ENCODE measurements around the gene TRIM5.
"Not testable (repeated sequence)": the region's sequence is repeated elsewhere in the genome, so short reads cannot be mapped to it uniquely, and the experiment has no call there.

The TRIM5 gene

DNA sequence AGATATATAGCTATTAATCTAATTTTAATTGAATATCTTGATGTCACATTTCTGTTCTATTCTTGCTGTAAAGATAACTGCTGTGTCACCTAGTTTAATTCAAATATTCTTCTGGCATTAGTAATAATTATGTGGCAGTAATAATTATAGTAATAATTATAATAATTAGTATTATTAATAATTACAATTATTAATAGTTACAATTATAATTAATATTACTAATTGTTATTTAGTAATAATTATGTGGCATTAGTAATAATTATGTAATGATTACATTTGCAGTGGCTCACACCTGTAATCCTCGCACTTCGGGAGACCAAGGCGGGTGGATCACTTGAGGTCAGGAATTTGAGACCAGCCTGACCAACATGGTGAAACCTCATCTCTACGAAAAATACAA is 1.6 kb upstream of the TRIM5 start:
- no peak for DNase-seq

DNA sequence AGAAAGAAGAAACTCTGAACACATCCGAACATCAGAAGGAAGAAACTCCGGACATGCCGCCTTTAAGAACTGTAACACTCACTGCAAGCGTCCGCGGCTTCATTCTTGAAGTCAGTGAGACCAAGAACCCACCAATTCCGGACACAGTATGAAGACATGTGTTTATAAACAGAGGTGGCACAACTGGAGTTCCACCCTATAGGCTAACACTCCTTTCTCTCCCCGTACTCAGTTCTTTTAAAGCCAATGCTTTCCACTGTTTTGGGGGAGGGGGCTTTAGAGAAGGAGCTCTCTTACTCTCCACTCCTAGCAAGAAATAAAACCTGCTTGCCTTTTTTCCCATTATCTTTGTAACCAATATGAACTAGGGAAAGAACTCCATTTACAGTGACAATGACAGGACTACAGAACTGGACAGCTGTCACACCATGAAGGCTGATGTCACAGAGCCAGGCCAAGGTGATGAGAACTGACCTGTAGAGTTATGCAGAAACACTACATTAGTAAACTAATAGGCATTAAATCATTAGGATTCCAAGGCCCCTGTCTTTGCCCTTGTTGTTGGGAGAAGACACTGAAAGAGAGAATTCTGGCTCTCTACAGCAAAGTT is 733 bp downstream of the TRIM5 start:
- DNase-seq = no peak

GRCh38 chr11:5683620-5684019 is 1.3 kb downstream of the TRIM5 start:
- not testable (repeated sequence) for DNase-seq

GRCh38 chr11:5682890-5683441 is 1.9 kb downstream of the TRIM5 start:
- not testable (repeated sequence) for DNase-seq

GRCh38 chr11:5679811-5680210 is 5.1 kb downstream of the TRIM5 start:
- DNase-seq = no peak

- no peak for DNase-seq
These were observed 10.5 kb downstream of the TRIM5 start for GRCh38 chr11:5674391-5674790.

DNA sequence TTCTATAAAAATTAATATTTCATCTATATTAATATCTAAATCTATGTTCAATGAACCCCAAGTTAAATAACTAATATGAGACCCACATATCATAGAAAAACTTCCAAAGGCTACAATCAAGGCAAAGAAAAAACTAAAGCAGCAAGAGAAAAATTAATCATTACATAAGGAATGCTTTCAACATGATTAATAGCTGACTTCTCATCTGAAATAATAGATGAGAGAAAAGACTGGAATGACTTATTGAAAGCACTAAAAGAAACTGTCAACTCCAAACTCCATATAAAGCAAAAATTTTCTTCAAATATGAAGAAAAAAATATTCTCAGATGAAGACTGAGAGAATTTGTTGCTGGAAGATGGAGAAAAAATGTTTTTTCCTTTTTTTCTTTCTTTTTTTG is 13.0 kb downstream of the TRIM5 start:
- DNase-seq = no peak

DNA sequence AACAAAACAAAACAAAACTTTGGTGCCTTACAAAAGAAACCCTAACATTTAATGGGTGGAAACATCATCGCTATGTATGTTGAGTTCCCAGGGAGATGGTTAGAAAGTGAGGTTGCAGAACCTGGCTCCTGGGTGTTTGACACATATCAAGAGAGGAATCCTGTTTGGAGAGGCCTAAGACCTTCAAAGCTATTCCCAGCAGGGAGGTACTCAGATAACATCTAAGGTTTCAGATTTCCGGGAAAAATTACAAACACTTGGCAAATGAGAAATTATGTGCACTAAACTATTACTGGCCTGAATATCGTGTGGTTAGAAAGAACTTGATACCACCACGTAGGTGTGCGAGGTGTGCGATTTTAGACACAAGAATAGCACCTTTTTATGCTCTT is 18.5 kb downstream of the TRIM5 start:
- peak; percentile 14 for DNase-seq

- DNase-seq = no peak
These were observed 19.0 kb downstream of the TRIM5 start for GRCh38 chr11:5665746-5666401.

GRCh38 chr11:5665051-5665570 is 19.8 kb downstream of the TRIM5 start:
- DNase-seq = no peak

GRCh38 chr11:5663511-5663910 is 21.4 kb downstream of the TRIM5 start:
- DNase-seq = no peak

GRCh38 chr11:5658318-5658717 is 26.6 kb downstream of the TRIM5 start:
- no peak for DNase-seq

GRCh38 chr11:5656956-5657355 is 27.9 kb downstream of the TRIM5 start:
- not testable (repeated sequence) for DNase-seq

GRCh38 chr11:5655474-5655873 is 29.4 kb downstream of the TRIM5 start:
- DNase-seq = no peak

- no peak for DNase-seq
These were observed 38.7 kb downstream of the TRIM5 start for GRCh38 chr11:5646139-5646538.

GRCh38 chr11:5643585-5643984 is 41.3 kb downstream of the TRIM5 start:
- no peak for DNase-seq

DNA sequence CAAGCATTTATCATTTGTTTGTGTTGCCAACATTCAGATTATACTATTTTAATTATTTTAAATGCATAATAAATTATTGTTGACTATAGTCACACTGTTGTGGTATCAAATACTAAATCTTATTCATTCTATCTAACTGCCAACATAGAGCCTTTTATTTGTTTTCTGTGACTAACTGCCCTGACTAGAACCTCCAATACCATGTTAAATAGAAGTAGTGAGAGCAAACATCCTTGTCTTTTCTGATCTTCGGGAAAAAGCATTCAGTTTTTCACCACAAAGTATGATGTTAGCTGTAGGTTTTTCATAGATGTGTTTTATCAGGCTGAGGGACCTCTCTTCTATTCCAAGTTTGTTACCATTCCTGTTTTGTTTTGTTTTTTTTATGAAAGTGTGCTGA is 44.9 kb downstream of the TRIM5 start:
- DNase-seq = no peak

- DNase-seq = no peak
These were observed 52.8 kb downstream of the TRIM5 start for GRCh38 chr11:5631969-5632635.

- DNase-seq = no peak
These were observed 53.5 kb downstream of the TRIM5 start for GRCh38 chr11:5631417-5631816.

GRCh38 chr11:5626196-5626595 is 58.7 kb downstream of the TRIM5 start:
- no peak for DNase-seq

- no peak for DNase-seq
These were observed 59.6 kb downstream of the TRIM5 start for GRCh38 chr11:5625281-5625680.

- no peak for DNase-seq
These were observed 60.2 kb downstream of the TRIM5 start, which contains the start of gene TRIM34 for GRCh38 chr11:5624489-5625279. TSS of gene TRIM34 (plus strand) at chr11:5625001. CDS start at chr11:5632332, 7,331 bp downstream.

DNA sequence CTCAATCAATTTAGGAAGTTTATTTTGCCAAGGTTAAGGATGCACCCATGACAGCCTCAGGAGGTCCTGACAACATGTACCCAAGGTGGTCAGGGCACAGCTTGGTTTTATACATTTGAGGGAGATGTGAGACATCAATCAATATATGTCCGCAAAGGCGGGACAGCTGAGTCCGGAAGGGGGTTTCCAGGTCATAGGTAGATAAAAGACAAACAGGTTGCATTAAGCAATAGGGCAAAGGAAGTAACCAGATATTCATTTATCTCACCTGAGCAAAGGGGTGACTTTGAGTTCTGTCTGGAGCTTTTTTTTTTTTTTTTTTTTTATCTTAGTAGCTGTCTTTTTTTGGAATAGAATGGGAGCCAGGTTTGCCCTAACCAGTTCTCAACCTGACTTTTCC is 62.1 kb downstream of the TRIM5 start:
- DNase-seq = no peak

Data from NCI-H510A treated with DMSO at 0.1 percent for 48 hours (cell line).